GM19351 (cell line): ENCODE measurements around the gene ITGB8.

ENCODE experiments used
- ATAC-seq: cut with Tn5 transposase; IDR thresholded peaks from one replicate; pipeline ENCODE4 v1.9.1; 2021; ENCODE audit warnings: mild to moderate bottlenecking, moderate library complexity; ENCODE audit not compliant: unreplicated experiment

ITGB8 gene

DNA sequence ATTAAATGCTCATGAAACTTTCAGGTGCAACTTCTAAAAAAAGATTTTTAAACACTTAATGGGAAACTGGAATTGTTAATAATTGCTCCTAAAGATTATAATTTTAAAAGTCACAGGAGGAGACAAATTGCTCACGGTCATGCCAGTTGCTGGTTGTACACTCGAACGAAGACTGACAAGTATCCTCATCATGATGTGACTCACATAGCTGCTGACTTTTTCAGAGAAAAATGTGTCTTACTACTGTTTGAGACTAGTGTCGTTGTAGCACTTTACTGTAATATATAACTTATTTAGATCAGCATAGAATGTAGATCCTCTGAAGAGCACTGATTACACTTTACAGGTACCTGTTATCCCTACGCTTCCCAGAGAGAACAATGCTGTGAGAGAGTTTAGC lies 79.3 kb downstream of the ITGB8 start:
- no peak for ATAC-seq

DNA sequence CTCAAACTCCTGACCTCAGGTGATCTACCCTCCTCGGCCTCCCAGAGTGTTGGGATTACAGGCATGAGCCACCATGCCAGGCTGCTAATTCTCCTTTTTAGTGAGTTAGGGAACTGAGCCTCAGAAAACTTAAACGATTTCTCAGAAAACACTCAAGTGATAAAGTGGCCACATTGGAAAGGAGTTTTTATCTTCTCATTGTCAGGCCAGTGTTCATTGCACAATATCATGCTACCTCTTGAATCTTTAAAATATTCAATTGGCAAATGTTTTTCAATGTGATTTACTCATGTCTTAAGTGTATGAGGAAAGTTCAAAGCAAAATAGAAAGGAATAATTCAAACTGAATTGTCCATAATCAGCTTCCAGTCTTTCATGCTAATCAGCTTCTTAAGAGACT lies 80.7 kb downstream of the ITGB8 start:
- ATAC-seq: no peak

GRCh38 chr7:20412032-20412431 lies 81.3 kb downstream of the ITGB8 start:
- no peak for ATAC-seq

- ATAC-seq: no peak
These were observed 86.6 kb downstream of the ITGB8 start for GRCh38 chr7:20417260-20417659.

DNA sequence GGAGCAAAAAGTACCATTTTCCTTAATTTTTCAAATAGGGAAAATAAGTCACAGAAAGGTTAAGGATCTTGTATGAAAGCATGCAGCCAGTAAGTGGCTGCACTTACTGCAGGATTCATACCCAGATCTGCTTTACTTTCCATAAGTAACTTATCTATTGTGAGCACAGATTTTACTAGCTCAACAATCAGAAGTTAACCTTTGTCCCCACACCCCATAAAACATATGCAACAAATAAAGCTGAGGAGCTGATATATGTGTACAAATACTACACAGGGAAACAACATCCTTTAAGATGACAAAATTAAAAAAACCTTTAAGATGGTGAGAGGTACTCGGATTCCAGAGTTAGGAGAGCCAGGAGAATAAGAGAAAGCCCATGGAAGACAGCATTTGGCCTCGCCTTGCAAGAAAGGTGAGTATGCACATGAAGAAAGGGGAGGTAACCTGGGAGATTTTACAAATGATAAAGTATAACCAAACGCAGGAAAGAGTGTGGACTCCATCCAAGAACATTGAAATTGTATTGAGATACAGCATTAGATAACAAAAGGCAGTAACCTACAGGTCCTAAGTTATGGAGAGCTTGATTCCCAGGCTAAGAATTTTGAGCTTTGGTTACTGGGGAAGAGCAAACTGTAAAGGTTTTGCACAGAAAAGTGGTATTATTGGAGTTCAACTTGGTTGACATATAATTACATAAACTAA lies 87.1 kb downstream of the ITGB8 start:
- no peak for ATAC-seq

DNA sequence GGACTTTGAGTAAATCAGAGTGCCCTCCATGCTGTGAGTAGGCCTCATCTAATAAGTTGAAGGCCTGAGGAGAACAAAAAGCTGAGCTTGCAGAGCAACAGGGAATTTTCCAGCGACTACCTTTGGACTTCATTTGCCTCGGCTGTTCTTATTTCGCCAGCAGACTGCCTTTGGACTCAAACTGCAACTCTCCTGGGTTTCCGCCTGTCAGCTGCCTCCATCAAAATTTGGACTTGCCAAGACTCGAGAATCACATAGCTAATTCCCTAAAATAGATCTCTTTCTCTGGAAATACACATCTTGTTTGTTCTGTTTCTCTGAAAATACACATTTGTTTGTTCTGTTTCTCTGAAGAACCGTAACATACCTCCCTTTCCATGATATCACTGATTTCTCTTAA lies 93.8 kb downstream of the ITGB8 start:
- no peak for ATAC-seq

GRCh38 chr7:20430664-20431063 lies 100.0 kb downstream of the ITGB8 start:
- ATAC-seq: no peak

DNA sequence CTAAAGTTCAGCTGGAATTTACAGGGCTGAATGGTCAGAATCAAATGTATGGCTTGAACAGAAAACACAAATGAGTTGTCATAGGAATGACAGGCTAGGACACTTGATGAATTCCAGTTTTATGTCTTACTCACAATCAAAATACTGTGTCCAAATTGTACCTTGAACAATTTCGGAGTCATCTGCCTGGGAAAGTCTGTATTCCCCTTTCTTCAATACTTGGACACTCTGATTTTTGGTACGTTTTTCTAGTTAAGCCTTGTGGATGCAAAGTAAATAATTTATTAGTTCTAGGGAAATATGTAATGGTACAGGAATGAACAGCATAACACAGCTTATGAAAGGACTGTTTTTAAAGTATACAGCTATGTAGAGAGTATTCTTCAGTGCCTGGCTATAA lies 100.4 kb downstream of the ITGB8 start:
- ATAC-seq: no peak

- ATAC-seq: no peak
These were observed 101.4 kb downstream of the ITGB8 start for GRCh38 chr7:20432071-20432470.

DNA sequence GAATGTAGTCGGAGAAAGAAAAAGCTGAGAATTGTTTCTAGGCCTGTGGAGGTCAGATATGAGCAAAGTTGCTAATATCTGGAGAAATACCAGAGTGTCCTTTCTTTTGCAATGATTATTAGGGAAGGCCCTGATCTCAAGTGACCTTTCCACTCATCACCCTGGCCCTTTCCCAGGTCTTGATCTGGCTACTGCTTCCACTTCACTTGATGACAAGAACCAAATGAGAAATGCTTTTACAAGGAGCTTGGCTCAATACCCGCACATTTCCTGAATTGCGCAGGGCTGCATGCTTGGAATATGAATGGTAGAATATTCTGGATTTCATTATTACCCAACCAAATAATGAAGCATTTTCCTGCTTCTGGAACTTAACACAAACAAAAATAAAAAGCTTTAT lies 104.6 kb downstream of the ITGB8 start:
- no peak for ATAC-seq

DNA sequence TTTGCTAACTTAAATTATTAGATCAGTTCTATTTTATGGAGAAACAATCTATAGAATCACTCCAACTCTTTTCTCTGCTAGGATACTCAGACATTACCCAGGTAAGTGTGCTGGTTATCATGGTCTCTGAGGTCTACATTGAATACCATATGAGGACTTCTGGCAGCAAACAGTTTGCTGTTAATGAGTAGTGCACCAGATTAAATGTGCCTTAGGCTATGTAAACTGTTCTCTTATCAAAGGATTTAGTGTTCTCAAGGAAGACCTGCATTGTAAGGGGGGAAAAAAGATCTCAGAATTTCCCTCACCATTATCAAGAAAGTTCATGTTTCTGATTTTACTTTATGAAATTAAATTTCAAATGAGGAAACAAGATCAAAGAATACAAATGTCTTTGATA lies 107.5 kb downstream of the ITGB8 start:
- no peak for ATAC-seq

- ATAC-seq: peak; percentile 92
These were observed 108.1 kb downstream of the ITGB8 start for GRCh38 chr7:20438694-20439376.

DNA sequence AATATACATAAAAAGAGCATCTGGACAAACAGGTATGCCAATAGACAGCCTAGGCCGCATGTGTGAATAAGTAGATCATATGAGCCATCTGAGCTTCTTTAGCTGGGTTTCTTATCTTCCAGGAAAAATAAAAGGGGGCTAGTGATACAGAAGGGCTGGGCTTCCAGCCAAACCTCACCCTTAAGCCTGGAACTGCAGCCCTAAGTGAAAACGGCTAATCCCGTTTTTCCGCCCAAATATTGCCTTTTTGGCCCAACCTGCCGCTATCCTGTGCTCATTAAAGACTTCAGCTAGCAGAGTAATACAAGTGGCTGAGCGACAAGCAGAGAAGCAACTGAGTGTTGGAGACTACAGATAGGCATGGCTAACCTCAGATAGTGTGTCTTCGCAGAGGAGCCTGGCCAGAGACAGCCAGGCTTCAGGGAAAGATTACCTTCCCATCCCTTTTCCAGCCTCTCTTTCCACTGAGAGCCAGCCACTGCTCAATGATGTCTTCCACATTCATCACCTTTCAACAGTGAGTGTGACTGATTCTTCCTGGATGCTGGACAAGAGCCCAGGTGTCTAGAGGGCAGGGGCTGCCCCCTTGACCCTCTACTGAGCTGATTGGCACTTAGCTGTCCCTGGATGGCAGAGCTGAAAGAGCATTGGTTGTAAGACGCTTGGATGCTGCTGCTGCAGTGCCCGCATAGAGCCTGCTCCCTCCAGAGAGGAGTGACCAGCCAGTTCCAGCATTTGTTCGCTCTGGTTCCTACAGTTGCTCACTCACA lies 108.9 kb downstream of the ITGB8 start:
- ATAC-seq: no peak

DNA sequence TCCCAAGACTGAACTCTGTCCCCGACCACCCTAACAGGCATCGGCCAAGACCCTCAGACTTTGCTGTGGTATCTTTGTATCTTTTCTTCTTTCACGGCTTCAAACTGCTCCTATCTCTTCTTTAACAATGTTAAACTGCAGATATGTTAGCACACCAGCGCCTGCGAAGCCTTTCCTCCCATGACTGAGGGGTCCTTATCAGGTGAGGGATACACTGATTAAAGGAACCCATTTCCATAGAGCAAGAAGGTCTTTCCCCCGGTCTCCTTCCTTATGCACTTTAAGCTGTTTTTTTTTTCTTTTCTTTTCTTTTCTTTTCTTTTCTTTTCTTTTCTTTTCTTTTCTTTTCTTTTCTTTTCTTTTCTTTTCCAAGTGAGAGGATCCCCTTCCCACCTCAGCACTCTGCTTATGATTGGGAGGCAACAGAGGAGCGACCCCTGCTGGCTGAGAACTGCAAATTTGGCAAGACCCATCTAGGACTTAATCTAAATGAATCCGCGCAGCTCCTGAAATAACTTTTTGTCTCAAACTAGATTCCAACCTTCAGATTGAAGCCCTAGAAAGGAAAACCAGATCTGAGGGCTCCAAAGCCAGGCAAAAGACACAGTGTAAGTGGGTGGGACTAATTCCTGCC lies 109.9 kb downstream of the ITGB8 start:
- no peak for ATAC-seq

DNA sequence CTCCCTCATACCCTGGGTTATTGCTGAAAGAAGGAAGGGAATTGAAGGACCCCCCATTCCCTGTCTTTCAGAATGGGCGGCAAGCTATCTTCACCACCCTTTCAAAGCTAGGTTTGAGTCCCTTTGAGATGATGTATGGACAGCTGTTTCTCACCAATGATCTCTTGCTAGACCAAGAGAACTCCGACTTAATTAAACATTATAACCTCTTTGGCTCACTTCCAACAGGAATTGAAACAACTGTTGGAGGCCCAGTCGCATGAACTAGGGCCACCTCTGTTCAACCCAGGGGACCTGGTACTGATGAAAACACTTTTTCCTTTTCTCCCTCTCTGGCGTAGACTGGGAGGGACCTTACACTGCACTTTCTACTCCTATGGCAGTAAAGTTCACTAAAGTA lies 110.6 kb downstream of the ITGB8 start:
- no peak for ATAC-seq

GRCh38 chr7:20441991-20442441 lies 111.3 kb downstream of the ITGB8 start:
- ATAC-seq: no peak

GRCh38 chr7:20442951-20443350 lies 112.3 kb downstream of the ITGB8 start:
- ATAC-seq: no peak

GRCh38 chr7:20444030-20444800 lies 113.5 kb downstream of the ITGB8 start:
- ATAC-seq: no peak

GRCh38 chr7:20447021-20447650 lies 116.4 kb downstream of the ITGB8 start:
- ATAC-seq: peak; percentile 70

- ATAC-seq: no peak
These were observed 118.5 kb downstream of the ITGB8 start for GRCh38 chr7:20449176-20449575.
